H1 (cell line): ENCODE results near the gene CAST. TPM values are rescaled to one million over a fixed set of nuclear protein-coding genes. Genes with fewer than 3 reads are reported as not detected.

Source experiments
- CBX8 ChIP-seq: fragments of 300-800, 300-1000 bp; sonication (generic); IDR thresholded peaks from 2 replicates; pipeline ENCODE4 v1.7.1; 2016; ENCODE audit warnings: low read depth, low read length, borderline replicate concordance
- CEBPB ChIP-seq: IDR thresholded peaks from 2 replicates; pipeline ENCODE4 v1.6.1; 2012; ENCODE audit warnings: low read depth, low read length
- CHD1 ChIP-seq: IDR thresholded peaks from 2 replicates; pipeline ENCODE4 v1.6.1; 2012; ENCODE audit warnings: low read depth, low read length, improper control_type of control experiment
- CHD2 ChIP-seq: IDR thresholded peaks from 2 replicates; pipeline ENCODE4 v1.6.1; 2012; ENCODE audit warnings: low read length, improper control_type of control experiment
- MAFK ChIP-seq: IDR thresholded peaks from 2 replicates; pipeline ENCODE4 v1.6.1; 2012; ENCODE audit warnings: low read depth, mild to moderate bottlenecking, improper control_type of control experiment, low read length
- NANOG ChIP-seq: IDR thresholded peaks from 2 replicates; pipeline ENCODE4 v1.6.1; 2011; ENCODE audit warnings: low read length, low read depth, mild to moderate bottlenecking, inconsistent platforms; ENCODE audit not compliant: insufficient read depth, poor library complexity, severe bottlenecking
- POLR2A ChIP-seq, 2 experiments: IDR thresholded peaks; 1 replicate in 1 of 2; 2 replicates in 1 of 2; pipeline ENCODE4 v1.6.1; 2011; ENCODE audit warnings: low read depth in 2 of 2, low read length in 2 of 2, mild to moderate bottlenecking in 2 of 2; ENCODE audit errors: control extremely low read depth in 1 of 2
- RXRA ChIP-seq: IDR thresholded peaks from 2 replicates; pipeline ENCODE4 v1.6.1; 2011; ENCODE audit warnings: low read depth, mild to moderate bottlenecking, low read length, moderate library complexity; ENCODE audit not compliant: insufficient read depth
- SIN3A ChIP-seq, 2 experiments: IDR thresholded peaks in 1 of 2; conservative IDR thresholded peaks in 1 of 2; 2 replicates each; pipeline ENCODE4 v1.6.1; 2011 to 2012; ENCODE audit warnings: low read length in 2 of 2, improper control_type of control experiment in 1 of 2, low read depth in 1 of 2, mild to moderate bottlenecking in 1 of 2
- TAF7 ChIP-seq: optimal IDR thresholded peaks from 2 replicates; pipeline ENCODE3; 2011; ENCODE audit warnings: low read depth, mild to moderate bottlenecking, inconsistent platforms, low read length, moderate library complexity, borderline replicate concordance
- polyA plus RNA-seq, 7 experiments: library from polyadenylated mRNA; depleted of rRNA in 3 of 7; stranded (reverse) in 5 of 7; unstranded in 2 of 7; fragments of >200 nt in 5 of 7; fragments of 200-250 nt in 2 of 7; gene quantifications; 1 replicate in 5 of 7; 2 replicates in 1 of 7; 4 replicates in 1 of 7; pipeline versions ENCODE4 v1.2.1 to v1.2.3, GENCODE V29; 2011 to 2013; ENCODE audit warnings: missing spikeins in 2 of 7, mixed read lengths in 2 of 7
- total RNA-seq: library from RNA; stranded (reverse); fragmentation: NEBNext Ultra II Directional; extraction: Animal tissue kit (Norgen Biotek cat#: 25700); gene quantifications from 2 replicates; pipeline ENCODE4 v1.2.1, GENCODE V29; 2021

CAST gene
- total and polyA plus RNA-seq, 2 of the 8 experiments (the other 6 are each of a cell fraction or from before 2014, with no cell fraction given): 9.0 to 48.2 TPM

- no peak for TF ChIP-seq SIN3A (conservative IDR thresholded peaks at IDR 0.05 in 1 of 2, IDR thresholded peaks at IDR 0.05 in 1 of 2; ENCODE audit: low read depth in 1 of 2, low read length in 2 of 2)
- no peak for TF ChIP-seq CEBPB
- TF ChIP-seq CHD2: no peak
- TF ChIP-seq CHD1: no peak
- TF ChIP-seq MAFK: no peak
- TF ChIP-seq TAF7: no peak
- no peak for TF ChIP-seq CBX8
- TF ChIP-seq NANOG: no peak
- TF ChIP-seq RXRA: no peak
- TF ChIP-seq POLR2A (IDR thresholded peaks at IDR 0.05; ENCODE audit: control extremely low read depth in 1 of 2, low read depth in 2 of 2, low read length in 2 of 2): no peak
Observed at GRCh38 chr5:96785326-96786109, 123.3 kb downstream of the CAST start (continued).
